ENCODE results near the gene CTF1.

The CTF1 gene

DNA sequence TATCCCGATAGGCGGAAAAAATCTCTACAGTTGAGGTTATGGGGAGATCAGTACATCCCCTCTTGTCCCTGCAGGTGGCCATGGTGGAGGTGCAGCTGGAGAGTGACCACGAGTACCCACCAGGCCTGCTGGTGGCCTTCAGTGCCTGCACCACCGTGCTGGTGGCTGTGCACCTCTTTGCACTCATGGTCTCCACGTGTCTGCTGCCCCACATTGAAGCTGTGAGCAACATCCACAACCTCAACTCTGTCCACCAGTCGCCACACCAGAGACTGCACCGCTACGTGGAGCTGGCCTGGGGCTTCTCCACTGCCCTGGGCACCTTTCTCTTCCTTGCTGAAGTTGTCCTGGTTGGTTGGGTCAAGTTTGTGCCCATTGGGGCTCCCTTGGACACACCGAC, 56.7 kb downstream of the CTF1 start:
- no peak for DNase-seq
